CD4-positive, alpha-beta T cell treated with Interleukin-21 for 1 hour (primary cell): ENCODE measurements around the gene FLVCR2.

Experiments
- DNase-seq: peaks from one replicate; pipeline ENCODE4 v3.0.0-alpha.2; 2020

FLVCR2 gene

GRCh38 chr14:75634848-75635247 lies 56.4 kb downstream of the FLVCR2 start:
- DNase-seq = no peak

DNA sequence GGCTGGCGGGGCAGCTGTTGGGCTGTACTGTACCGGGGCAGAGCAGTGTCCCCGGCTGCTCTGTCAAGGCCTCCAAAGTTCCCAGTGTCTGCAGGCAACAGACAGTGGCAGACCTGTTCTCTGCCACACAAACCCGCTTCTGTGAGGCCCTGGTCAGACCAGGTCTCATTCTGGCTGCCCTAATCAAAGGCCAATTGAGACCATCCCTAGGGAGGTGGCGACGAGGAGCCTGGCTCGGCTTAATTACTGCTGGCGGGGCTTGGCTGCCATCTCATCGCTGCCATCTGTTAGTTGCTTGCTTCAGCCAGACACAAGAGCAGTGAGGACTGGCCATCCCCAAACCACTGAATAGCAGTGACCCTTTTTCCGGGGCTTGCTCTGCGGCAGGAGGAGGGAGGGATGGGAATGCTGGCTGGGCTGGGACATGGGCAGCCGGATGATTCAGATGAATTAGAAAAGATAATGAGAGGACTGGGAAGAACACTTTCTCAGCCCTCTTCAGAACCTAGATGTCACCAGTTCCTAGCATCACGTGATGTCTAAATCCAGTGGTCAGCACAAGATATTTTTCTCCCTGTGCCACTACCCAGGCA lies 57.8 kb downstream of the FLVCR2 start:
- no peak for DNase-seq

- DNase-seq = no peak
Measured at GRCh38 chr14:75640876-75641275, 62.5 kb downstream of the FLVCR2 start.

DNA sequence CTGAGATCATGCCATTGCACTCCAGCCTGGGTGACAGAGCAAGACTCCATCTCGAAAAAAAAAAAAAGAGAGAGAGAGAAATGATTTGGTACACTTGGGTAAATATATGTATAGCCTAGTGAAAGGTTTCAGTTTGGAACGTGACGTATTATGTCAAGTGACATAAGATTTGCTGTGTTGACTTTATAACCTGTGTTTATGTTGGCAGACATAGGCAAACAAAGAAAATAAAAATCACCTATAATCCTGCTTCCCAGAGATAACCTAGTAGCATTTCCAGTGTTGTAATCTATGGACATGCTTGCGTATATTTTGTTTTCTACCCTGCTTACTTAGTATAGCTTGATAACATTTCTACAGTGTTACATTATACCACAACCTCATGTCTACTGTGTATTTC lies 65.6 kb downstream of the FLVCR2 start:
- DNase-seq = no peak

GRCh38 chr14:75645056-75645455 lies 66.6 kb downstream of the FLVCR2 start:
- no peak for DNase-seq

- DNase-seq = no peak
Measured at GRCh38 chr14:75646762-75647161, 68.3 kb downstream of the FLVCR2 start.

DNA sequence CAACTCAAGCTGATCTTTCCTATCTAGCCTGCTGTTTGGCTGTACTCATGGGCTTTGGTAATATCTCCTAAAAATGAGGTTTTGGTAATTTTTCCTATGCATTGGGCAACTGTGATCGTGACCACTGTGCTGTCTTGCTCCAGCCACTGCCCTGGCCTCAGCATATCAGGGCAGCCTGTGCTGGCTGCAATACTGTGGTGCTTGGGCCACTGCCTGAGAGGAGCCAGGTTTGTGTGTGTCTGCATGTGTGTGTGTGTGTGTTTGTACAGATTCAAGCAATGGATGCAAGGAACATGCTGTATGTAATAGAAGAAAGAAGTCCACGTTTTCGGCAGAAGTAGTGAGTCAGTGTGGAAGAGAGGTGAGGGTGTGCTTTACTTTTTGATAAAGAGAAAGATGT lies 69.2 kb downstream of the FLVCR2 start:
- DNase-seq = no peak

GRCh38 chr14:75648066-75648838 lies 69.8 kb downstream of the FLVCR2 start:
- no peak for DNase-seq

DNA sequence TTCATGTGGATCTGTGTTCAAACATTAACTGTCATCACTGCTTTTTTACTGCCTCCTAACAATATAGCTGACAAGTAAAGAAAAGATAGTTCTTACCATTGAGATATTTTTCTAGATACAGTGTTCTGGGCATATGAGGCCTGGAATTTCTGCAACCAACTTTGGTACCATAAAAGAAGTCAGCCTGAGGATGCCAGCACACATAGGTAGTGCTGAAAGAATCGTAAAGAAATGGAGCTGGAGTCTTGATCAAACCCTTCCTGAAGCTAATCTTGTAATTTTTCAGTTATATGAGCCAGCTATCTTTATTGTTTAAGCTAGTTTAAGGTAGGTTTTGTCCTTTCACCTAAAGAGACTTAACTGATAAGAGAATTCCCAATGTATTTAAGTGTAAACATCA lies 70.9 kb downstream of the FLVCR2 start:
- DNase-seq = no peak

GRCh38 chr14:75649773-75650172 lies 71.4 kb downstream of the FLVCR2 start:
- no peak for DNase-seq

- no peak for DNase-seq
Measured at GRCh38 chr14:75650253-75651058, 72.0 kb downstream of the FLVCR2 start.

GRCh38 chr14:75653563-75653962 lies 75.1 kb downstream of the FLVCR2 start:
- no peak for DNase-seq

DNA sequence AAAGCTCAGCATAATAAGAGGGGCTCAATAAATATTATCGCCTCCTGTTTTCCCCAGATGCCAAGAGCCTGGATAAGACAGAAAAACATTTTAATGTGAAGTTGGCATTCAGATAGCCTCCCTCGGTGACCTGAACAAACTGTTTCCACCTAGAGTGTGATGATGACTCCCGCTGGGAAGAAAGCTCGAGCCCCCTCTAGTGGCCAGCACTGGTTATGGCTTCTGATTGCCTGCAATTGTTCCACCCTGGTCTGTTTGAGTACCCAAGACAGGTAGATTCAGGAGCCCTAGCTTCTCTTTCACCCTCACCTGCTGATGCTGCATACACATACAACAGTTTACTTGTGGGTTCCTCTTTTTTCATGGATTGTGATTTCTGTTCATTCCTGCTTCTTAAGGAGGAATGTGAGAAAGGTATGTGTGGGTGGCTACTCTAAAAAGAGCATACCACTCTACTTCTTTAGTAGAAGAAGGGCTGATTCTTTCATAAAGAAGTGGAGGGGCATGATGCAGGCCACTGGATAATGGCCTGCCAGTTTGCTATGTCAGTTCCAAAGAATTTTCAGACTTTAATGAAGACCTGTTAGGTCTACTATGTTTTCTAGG lies 75.8 kb downstream of the FLVCR2 start:
- peak; percentile 81 for DNase-seq

- no peak for DNase-seq
Measured at GRCh38 chr14:75655235-75655634, 76.8 kb downstream of the FLVCR2 start.

- DNase-seq = no peak
Measured at GRCh38 chr14:75657331-75657730, 78.9 kb downstream of the FLVCR2 start.

GRCh38 chr14:75658957-75659356 lies 80.5 kb downstream of the FLVCR2 start:
- no peak for DNase-seq

DNA sequence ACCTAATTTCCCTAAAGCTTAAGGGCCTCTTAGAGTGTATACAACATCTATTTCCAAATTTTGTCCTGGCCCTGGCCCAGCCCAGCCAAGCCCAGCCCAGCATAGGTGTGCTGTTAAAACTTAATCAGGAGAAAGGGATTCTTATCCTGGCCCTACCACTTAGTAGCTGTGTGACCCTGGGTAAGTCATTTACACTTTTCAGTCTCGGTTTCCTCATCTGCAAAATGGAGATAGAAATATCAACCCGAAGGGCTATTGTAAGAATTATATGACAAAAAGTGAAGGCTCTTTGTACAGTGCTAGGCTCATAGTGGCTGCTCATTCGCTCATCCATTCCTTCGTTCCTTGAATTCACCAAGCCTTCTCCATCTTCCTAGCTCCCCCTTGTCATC lies 81.8 kb downstream of the FLVCR2 start:
- DNase-seq = no peak

DNA sequence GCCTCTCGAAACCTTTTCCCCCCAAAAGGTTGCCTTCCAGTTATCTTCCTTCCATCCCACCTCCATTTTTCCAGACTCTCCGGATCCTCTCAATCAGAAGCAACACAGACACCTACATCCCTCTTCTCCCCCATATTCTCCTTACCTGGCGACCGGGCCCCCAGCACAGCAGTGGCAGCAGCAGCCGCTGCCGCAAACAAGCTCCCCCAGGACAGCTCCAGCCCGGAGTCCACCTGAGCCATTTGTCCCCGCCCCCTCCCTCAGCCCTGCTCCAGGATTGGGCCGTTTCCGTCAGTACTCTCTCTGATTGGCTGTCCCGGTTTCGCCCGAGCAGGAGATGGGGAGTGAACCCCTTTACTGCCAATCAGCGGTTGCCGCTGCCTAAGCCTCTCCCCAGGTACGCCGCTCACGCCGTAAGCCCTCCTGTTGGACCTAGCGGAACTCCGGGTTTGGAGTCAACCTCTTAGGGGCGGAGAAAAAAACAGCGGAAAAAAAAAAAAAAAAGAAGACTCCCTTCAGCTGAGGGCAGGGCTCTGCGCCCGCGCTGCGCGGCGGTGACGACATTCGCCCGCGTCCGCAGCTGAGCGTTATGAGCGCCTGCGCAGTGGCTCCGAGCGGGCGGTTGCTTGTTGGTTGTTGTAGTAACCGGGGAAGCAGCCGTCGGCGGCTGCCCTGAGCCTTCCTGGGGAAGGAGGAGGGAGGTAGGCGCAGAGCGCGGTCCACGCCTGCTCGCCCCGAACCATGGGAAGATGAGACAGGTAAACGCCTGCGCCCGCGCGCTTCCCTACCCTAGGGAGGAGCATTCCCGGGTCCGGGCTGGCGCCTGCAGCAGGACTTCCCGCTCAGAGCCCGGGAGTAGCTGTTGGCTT lies 82.4 kb downstream of the FLVCR2 start, which contains the start of the genes ERG28 and TTLL5:
Gene ERG28 (minus strand): TSS at position 247 of the 869 bp plus-strand sequence. CDS start 3,374 bp downstream, outside the sequence.
Gene TTLL5 (plus strand): TSS at position 617 of the 869 bp plus-strand sequence. CDS start 1,904 bp downstream, outside the sequence.
- peak; percentile 98 for DNase-seq

DNA sequence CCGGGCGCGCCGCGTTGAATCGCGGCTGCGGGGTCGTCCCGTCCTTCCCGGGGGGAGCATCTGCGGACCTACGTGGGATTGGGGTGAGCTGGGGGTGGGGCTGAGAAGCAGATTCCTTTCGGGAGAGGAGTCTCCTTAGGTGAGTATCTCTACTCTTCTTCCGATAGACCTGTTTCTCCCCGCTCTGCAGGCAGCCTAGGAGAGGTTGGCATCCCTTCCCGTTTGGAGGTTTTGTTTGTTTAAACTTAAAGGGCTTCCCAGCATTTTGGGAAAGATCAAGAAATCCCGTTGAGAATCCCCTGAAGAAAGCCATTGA lies 83.0 kb downstream of the FLVCR2 start:
- no peak for DNase-seq

DNA sequence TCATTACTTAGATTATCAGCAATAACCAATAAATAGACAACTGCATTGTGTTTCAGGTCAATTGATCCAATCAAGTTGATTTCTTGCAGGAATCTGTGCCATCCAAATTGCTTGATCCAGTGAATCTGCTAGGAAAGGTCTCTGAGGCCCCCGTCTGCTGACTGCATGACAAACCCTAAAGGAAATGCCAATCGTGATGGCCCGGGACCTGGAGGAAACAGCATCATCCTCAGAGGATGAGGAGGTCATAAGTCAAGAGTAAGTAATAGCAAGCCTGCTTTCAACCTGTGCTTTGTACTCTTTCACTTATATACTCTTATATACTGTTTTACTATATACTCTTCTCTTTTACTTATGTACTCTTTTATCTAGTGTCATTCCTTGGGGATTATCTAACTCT lies 84.5 kb downstream of the FLVCR2 start:
- no peak for DNase-seq

- DNase-seq = no peak
Measured at GRCh38 chr14:75667099-75667765, 88.8 kb downstream of the FLVCR2 start.
